ENCODE measurements around the gene TASL.
"Not testable (repeated sequence)": the region's sequence is repeated elsewhere in the genome, so short reads cannot be mapped to it uniquely, and the experiment has no call there.

Gene TASL

DNA sequence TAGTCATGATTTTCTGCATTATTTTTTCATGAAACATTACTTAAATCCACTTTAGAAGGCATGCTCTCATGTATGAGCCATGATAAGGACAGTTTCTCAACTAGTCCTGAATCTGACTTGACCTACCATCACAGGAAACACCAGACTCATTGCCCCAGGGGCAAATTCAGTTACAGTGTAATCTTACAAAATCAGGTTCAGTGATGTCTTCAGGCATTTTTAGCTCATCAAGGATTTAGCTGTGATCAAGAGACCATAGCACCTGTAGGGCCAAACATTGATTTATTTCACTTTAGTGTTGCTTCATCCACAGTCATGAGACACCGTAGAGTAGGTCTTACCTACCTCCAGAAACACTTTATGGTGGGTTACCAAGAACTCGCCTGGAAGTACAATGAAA is 3.1 kb upstream of the TASL start:
- no peak for DNase-seq (ENCODE audit: low read depth in 3 of 3)

DNA sequence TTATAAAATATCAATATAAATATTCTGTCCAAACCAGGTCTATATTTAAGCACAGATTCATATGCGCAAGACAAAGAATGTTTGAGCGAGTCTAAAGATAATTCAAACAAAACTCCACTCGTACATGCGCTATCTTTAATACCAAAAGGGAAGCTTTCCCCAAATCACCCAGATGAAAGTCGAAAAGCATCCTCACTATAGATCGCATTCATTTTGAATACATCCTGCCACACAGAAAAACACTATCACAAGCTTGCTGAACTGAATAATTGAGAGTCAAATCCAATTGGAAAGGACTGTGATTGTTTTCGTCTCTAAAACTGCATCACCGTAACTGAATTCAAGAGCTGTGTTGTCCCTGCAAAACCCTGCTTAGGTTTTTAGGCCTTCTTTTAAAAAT is 685 bp downstream of the TASL start:
- no peak for DNase-seq (ENCODE audit: low read depth in 3 of 3)

DNA sequence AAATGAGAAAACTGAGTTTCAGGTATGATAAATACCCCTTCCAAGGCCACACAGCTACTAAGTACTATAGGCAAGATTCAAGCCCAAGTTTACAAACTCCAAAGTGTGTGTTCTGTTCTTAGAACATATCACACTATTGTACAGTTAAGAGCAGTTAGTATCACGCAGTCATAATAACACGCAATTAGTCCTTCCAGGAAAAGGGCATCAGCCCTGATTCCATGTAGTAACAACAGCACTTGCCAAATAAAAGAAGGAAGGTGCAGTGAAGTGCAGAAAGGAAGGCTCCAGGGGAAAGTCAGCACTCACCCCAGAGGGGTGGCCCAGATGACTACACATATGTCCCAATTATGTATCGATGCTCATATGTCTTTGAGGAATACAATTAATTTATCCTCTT is 4.4 kb downstream of the TASL start:
- DNase-seq (ENCODE audit: low read depth in 3 of 3), result no peak

DNA sequence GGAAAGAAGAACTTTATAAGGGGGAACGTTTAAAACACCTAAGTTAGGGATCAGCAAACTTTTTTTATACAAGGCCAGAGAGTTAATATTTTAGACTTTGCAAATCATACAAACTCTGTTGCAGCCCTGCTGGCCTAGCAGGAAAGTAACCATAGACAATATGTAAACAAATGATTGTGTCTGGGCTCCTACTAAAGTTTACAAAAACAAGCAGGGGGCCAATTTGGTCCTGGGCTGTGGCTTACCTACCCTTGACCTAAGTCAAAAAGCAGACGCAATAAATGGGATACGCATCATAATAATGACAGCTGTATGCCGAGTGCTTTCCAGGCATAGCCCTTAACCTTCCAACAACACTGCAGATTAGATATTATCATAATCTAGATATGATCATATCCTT is 4.9 kb downstream of the TASL start:
- DNase-seq (ENCODE audit: low read depth in 3 of 3), result no peak

DNA sequence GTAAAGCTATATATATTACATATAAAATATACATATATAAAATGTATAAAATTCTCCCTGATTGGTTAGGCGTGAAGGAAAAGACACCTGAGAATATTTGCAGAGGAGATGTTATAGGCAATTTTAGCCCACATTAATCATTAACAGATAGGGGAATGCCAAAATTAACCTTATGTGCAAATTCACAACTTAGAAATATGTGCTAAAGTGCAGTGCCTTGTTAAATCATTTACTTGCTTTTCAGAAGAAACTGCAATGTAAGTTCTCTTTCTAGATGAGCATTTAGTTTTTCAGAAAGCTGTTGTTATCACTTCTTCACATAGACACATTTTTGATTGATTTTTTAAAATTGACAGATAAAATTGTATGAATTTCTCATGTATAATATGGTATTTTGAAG is 5.6 kb downstream of the TASL start:
- no peak for DNase-seq (ENCODE audit: low read depth in 3 of 3)

DNA sequence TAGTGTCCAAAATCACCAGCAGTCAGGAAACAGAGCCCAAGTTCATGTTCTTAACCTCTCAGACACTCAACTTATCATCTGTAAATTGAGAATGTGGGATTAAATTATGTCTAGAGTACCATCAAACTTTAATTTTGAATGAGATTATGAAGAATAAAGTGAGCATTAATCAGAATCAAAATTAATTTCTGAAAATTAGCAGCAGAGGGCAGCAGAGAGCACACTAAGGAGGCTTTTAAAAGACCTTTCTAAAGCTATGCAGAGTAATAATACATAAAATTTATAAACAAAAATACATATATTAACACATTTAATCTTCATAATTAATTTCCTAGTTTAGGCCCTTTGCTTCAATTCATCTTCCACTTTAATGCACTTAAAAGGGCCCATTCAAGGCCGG is 7.1 kb downstream of the TASL start:
- DNase-seq (ENCODE audit: low read depth in 3 of 3), result no peak

DNA sequence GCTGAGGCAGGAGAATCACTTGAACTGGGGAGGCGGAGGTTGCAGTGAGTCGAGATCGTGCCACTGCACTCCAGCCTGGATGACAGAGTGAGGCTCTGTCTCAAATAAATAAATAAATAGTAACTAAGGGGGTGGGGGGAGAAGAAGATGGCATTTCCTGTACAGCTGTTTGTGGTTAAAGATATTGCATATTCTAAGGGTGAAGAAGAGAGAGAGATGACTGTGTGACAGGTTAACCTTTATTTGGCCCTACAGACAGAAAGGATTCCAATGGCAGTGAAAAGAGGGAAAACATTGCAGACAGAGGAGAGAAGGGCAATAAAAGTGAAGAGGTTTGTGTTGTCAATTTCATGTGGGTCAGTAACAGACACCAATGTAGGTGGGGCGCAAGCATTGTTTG is 9.4 kb downstream of the TASL start:
- DNase-seq (ENCODE audit: low read depth in 3 of 3), result no peak

DNA sequence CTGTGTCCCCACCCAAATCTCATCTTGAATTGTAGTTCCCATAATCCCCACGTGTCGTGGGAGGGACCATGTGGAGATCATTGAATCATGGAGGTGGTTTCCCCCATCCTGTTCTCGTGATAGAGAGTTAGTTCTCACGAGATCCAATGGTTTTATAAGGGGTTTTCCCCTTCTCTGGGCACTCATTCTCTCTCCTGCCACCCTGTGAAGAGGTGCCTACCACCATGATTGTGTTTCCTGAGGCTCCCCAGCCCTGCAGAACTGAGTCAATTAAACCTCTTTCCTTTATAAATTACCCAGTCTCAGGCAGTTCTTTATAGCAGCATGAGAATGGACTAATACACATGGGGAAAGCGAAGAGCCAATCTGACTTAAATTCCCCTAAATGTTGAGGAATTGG is 14.5 kb downstream of the TASL start:
- DNase-seq (ENCODE audit: low read depth in 3 of 3), result not testable (repeated sequence)

DNA sequence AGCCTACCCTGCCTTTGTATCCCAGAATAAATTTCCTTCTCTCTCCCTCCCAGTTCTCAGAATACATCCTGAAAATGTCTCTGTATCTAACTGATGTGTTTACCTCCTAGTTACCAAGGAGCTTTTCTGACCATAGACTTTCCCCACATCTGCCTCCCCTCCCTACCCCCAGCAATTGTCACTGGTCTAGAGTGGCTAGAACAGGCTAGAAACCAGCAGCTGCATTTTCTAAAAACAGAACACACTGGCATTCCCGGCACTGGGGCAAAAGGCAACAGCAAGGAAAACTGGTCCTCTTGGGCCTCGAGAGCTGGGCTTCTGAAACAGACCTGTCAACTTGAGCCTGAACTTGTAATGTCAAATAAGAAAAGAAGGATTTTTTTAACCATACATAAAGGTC is 16.4 kb downstream of the TASL start:
- no peak for DNase-seq (ENCODE audit: low read depth in 3 of 3)

DNA sequence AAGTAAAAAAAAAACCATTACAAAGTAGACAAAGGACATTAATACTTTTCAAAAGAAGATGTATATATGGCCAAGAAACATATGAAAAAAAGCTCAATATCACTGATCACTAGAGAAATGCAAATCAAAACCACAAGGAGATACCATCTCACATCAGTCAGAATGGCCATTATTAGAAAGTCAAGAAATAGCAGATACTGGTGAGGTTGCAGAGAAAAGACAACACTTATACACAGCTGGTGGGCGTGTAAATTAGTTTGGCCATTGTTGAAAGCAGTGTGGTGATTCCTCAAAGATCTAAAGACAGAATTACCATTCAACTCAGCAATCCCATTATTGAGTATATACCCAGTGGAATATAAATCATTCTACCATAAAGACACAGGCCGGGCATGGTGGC is 39.3 kb downstream of the TASL start:
- DNase-seq (ENCODE audit: low read depth in 3 of 3), result no peak

DNA sequence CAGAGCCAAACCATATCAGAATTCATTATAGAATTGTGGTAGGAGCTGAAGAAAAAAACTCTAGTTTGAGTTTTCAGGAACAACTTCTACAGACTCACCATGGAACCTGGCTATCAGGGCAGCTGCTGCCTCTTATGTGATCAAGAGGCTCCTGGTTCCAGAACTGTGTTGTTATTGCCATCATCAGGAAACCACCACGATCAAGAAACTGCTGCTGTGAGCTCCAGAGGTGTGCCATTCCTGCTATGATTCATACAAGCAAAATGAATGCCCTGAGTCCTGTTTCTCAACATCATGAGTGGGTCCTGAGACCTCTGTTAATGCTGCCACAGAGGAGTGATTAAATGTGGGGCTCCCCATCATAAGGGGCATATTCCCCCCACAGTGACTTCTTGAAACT is 43.7 kb downstream of the TASL start:
- DNase-seq (ENCODE audit: low read depth in 3 of 3), result no peak

DNA sequence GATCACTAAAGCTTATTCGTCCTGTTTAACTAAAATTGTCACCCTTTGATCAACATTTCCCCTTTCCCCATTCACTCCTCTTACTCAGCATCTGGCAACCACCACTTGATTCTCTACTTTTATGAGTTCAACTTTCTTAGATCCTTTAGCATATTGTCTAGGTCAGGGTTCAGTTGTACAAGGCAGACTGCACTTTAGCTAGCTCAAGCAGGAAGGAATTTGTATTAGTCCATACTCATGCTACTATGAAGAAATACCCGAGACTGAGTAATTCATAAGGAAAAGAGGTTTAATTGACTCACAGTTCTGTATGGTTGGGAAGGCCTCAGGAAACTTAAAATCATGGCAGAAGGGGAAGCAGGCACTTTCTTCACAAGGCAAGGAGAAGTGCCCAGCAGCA is 44.3 kb downstream of the TASL start:
- DNase-seq (ENCODE audit: low read depth in 3 of 3), result no peak

DNA sequence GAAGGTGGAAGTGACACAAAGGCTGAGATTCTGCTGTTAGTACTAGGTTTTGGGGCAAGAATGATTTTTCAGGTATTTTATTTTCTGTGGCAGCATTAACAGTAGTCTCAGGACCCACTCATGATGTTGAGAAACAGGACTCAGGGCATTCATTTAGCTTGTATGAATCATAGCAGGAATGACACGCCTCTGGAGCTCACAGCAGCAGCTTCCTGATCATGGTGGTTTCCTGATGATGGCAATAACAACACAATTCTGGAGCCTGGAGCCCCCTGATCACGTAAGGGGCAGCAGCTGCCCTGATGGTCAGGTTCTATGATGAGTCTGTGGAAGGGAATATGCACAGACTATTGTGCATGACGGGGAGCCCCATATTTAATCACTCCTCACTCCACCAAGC is 47.0 kb downstream of the TASL start:
- DNase-seq (ENCODE audit: low read depth in 3 of 3), result no peak

DNA sequence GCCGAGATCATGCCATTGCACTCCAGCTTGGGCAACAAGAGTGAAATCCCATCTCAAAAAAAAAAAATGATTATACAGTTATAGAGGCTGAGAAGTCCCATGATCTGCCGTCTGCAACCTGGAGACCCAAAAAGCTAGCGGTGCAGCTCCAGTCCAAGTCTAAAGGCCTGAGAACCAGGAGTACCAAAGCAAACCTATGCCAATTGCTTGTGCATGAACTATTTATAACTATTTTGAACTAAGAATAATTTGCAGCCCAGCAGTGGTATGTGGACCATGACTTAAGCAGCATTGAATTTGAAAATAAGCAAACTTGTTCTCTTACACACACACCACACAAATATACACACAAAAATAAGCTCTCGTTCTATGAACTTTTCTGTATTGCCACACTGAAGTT is 51.8 kb downstream of the TASL start:
- DNase-seq (ENCODE audit: low read depth in 3 of 3), result no peak

DNA sequence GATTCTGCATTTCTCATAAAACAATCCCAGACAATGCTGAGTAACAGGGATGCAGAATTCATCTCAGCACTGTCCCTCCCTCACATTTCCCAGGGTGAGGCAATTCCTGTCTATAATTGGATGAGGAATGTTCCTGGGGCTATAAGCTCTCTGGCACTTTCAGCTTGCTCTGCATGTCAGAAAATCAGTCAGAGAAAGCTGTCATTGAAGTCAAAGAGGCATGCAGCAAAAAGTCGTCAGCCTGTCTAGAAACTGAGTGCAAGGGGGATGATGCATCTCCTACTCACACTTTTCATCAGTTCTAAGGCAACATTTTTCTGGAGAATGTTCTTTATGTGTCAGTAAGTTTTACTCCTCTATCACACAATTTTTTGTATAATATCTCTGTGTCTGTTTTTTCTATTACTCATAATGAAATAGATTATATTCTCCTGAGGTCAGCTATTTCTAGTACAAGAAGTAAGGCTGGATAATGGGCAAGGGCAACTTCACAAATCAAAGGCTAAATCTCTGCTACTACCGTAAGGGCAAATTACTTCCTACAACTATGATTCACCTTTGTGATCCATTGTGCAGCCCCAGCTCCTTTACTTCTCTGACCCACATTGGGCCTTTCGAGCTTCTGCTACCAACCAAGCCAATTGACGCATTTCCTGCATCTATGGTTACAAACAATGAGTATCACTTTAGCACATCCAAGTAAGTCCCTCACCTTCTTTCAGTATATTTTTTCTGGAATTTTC is 56.0 kb downstream of the TASL start:
- no peak for DNase-seq (ENCODE audit: low read depth in 3 of 3)

DNA sequence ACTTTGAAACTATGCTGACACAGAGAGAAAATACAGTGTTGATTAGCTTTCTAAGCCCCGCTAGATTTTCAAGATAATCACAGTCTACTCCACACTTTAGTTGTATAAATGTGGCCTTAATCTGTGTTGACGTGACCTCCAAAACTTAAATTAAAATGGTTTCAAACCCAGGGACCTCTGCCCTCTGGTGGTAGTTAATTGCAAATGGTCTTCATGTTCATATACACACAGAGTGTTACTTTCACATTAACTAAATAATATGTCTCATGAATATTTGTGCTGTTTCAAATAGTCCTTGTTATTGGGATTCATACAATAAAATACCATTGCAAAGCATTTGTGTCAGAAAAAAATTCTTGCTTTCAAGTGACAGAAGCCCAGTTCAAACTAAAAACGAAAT is 64.3 kb downstream of the TASL start:
- DNase-seq (ENCODE audit: low read depth in 3 of 3), result no peak

Data from stimulated activated CD4-positive, alpha-beta T cell treated with anti-CD3 and anti-CD28 coated beads, TNF-alpha, amount 100 ng/mL, for 48 hours (primary cell).